HG03558 (cell line): Measurements from ENCODE around the gene CCDC159.
"Not testable (repeated sequence)": the region's sequence is repeated elsewhere in the genome, so short reads cannot be mapped to it uniquely, and the experiment has no call there.

Experiments
- ATAC-seq: cut with Tn5 transposase; IDR thresholded peaks from one replicate; pipeline ENCODE4 v1.9.1; 2021; ENCODE audit warnings: moderate number of reproducible peaks; ENCODE audit not compliant: unreplicated experiment; ENCODE audit errors: extremely low read depth

The CCDC159 gene

GRCh38 chr19:11337080-11337479 lies 9.2 kb upstream of the CCDC159 start:
- ATAC-seq: no peak

- no peak for ATAC-seq
These were observed 8.2 kb upstream of the CCDC159 start for GRCh38 chr19:11338121-11338520.

GRCh38 chr19:11338569-11339253 lies 7.6 kb upstream of the CCDC159 start:
- no peak for ATAC-seq

- no peak for ATAC-seq
These were observed 6.8 kb upstream of the CCDC159 start, which contains the start of gene RAB3D for GRCh38 chr19:11339254-11340098. Gene RAB3D, minus strand, starts transcription at chr19:11339657. Its CDS starts 2,258 bp downstream, at chr19:11337399.

GRCh38 chr19:11340099-11340467 lies 6.2 kb upstream of the CCDC159 start:
- not testable (repeated sequence) for ATAC-seq

GRCh38 chr19:11342429-11342828 lies 3.9 kb upstream of the CCDC159 start:
- no peak for ATAC-seq

GRCh38 chr19:11345122-11345803 lies 1.1 kb upstream of the CCDC159 start:
- ATAC-seq: no peak

- ATAC-seq: no peak
These were observed 1.3 kb downstream of the CCDC159 start for GRCh38 chr19:11347546-11348039.

GRCh38 chr19:11349171-11349570 lies 2.9 kb downstream of the CCDC159 start:
- no peak for ATAC-seq

GRCh38 chr19:11354102-11354501 lies 7.8 kb downstream of the CCDC159 start:
- ATAC-seq: not testable (repeated sequence)

GRCh38 chr19:11355160-11356073 lies 9.1 kb downstream of the CCDC159 start, which contains the start of gene PLPPR2:
Gene PLPPR2, plus strand, starts transcription at chr19:11355432. Its CDS starts 2,242 bp downstream, at chr19:11357674.
- ATAC-seq: no peak

- no peak for ATAC-seq
These were observed 9.7 kb downstream of the CCDC159 start for GRCh38 chr19:11356074-11356397.

GRCh38 chr19:11356676-11357550 lies 10.6 kb downstream of the CCDC159 start:
- no peak for ATAC-seq

- no peak for ATAC-seq
These were observed 13.1 kb downstream of the CCDC159 start for GRCh38 chr19:11359421-11359820.

GRCh38 chr19:11361037-11361770 lies 14.9 kb downstream of the CCDC159 start:
- no peak for ATAC-seq

GRCh38 chr19:11361771-11362731 lies 15.7 kb downstream of the CCDC159 start:
- no peak for ATAC-seq

- no peak for ATAC-seq
These were observed 17.6 kb downstream of the CCDC159 start for GRCh38 chr19:11363881-11364280.
